Activated CD8-positive, alpha-beta T cell treated with anti-CD3 and anti-CD28 coated beads, Interleukin-2, amount 10 ng/mL, durations not matched to agents 7 days and 5 days (primary cell): ENCODE measurements around the gene ARHGDIB. TPM values are rescaled to one million over a fixed set of nuclear protein-coding genes. Genes with fewer than 3 reads are reported as not detected.

ENCODE experiments used
- ATAC-seq: fragments of 150-1000 bp; cut with Tn5 transposase; one replicate; pipeline ENCODE4 v1.10.0; 2021; ENCODE audit warnings: moderate library complexity
- CTCF ChIA-PET: fragments of 350-600 bp; sonication (Branson Sonifier 250); formaldehyde crosslinking; loops from one replicate; lab custom pipeline; 2021; ENCODE audit warnings: antibody characterized with exemption; lab: Charles Lee
- POLR2A ChIA-PET: fragments of 350-600 bp; sonication (Branson Sonifier 250); formaldehyde crosslinking; loops from one replicate; lab custom pipeline; 2021; ENCODE audit warnings: antibody characterized with exemption; lab: Charles Lee
- DNase-seq: peaks from one replicate; pipeline ENCODE4 v3.0.0-alpha.2; 2020
- H3K27ac Mint-ChIP-seq: one replicate; pipeline ENCODE4 v1.8.0; 2021; ENCODE audit warnings: mild to moderate bottlenecking, mixed read lengths
- H3K27me3 Mint-ChIP-seq: one replicate; pipeline ENCODE4 v1.8.0; 2021; ENCODE audit warnings: low read depth, mixed read lengths
- H3K36me3 Mint-ChIP-seq: one replicate; pipeline ENCODE4 v1.8.0; 2021; ENCODE audit warnings: low read depth, mixed read lengths
- H3K4me1 Mint-ChIP-seq: one replicate; pipeline ENCODE4 v1.8.0; 2021; ENCODE audit warnings: low read depth, mixed read lengths
- H3K4me3 Mint-ChIP-seq: one replicate; pipeline ENCODE4 v1.8.0; 2021; ENCODE audit warnings: mild to moderate bottlenecking, mixed read lengths
- H3K9me3 Mint-ChIP-seq: one replicate; pipeline ENCODE4 v1.8.0; 2022; ENCODE audit warnings: mixed read lengths; ENCODE audit not compliant: insufficient read depth
- total RNA-seq, 2 experiments: library from RNA; stranded (reverse); gene quantifications; one replicate each; pipeline ENCODE4 v1.2.3, GENCODE V29; 2021

ARHGDIB gene
- total RNA-seq, 2 experiments from 2014 or later: 1,528 to 1,576 TPM

- H3K9me3 Mint-ChIP-seq: no peaks in the 10 kb centered on the region
- H3K27me3 Mint-ChIP-seq: no peaks in the 10 kb centered on the region
- peaks cover 78% of the 10 kb centered on the region for H3K36me3 Mint-ChIP-seq
- DNase-seq (no peak), ATAC-seq (no peak)
- ChIA-PET CTCF (interaction anchor here (1.2 to 2.0 kb wide), 3 partner anchors 9 to 575 kb away, joined by 3 to 7 read pairs (median 5); no protein-coding TSS in a partner anchor), POLR2A (interaction anchor here (0.6 to 10.5 kb wide), 5 partner anchors 9 to 185 kb away, joined by 3 to 175 read pairs (median 8); a partner anchor contains a TSS)
- H3K27ac Mint-ChIP-seq: peak overlapping the region; percentile 95
- peaks cover 44% of the 10 kb centered on the region for H3K4me1 Mint-ChIP-seq
- peak overlapping the region; percentile 98 for H3K4me3 Mint-ChIP-seq
Observed at GRCh38 chr12:14957551-14958168, 3.7 kb downstream of the ARHGDIB start.

- CTCF ChIA-PET: interaction anchor here (1.2 to 1.7 kb wide), 3 partner anchors 26 to 576 kb away, joined by 3 to 6 read pairs (median 5); no protein-coding TSS in a partner anchor
- DNase-seq: no peak
- H3K27ac Mint-ChIP-seq: peak overlapping the region; percentile 81
- peaks cover 85% of the 10 kb centered on the region for H3K36me3 Mint-ChIP-seq
- POLR2A ChIA-PET: interaction anchor here (0.7 to 10.5 kb wide), 4 partner anchors 8 to 185 kb away, joined by 3 to 175 read pairs (median 20); a partner anchor contains a TSS
- no peak for ATAC-seq
- H3K4me1 Mint-ChIP-seq: peaks cover 51% of the 10 kb centered on the region
- no peaks in the 10 kb centered on the region for H3K9me3 Mint-ChIP-seq
- H3K27me3 Mint-ChIP-seq: no peaks in the 10 kb centered on the region
- peak overlapping the region; percentile 98 for H3K4me3 Mint-ChIP-seq
Observed at GRCh38 chr12:14956905-14957304, 4.5 kb downstream of the ARHGDIB start.

GRCh38 chr12:14956024-14956891 is 5.1 kb downstream of the ARHGDIB start:
- CTCF ChIA-PET: interaction anchor here (1.2 to 1.7 kb wide), 2 partner anchors 39 to 576 kb away, joined by 3 to 6 read pairs; no protein-coding TSS in a partner anchor
- Mint-ChIP-seq H3K27me3 (no peaks in the 10 kb centered on the region), H3K27ac (peak overlapping the region; percentile 81), H3K4me1 (peaks cover 58% of the 10 kb centered on the region), H3K9me3 (no peaks in the 10 kb centered on the region), H3K36me3 (peaks cover 90% of the 10 kb centered on the region), H3K4me3 (peak overlapping the region; percentile 98)
- DNase-seq: peak; percentile 51
- no peak for ATAC-seq
- POLR2A ChIA-PET: interaction anchor here (0.7 to 10.5 kb wide), 5 partner anchors 8 to 184 kb away, joined by 3 to 175 read pairs (median 8); a partner anchor contains a TSS

- peaks cover 88% of the 10 kb centered on the region for H3K36me3 Mint-ChIP-seq
- H3K27me3 Mint-ChIP-seq: no peaks in the 10 kb centered on the region
- ATAC-seq (no peak), DNase-seq (no peak)
- H3K4me3 Mint-ChIP-seq: peak overlapping the region; percentile 75
- peak overlapping the region; percentile 89 for H3K27ac Mint-ChIP-seq
- no peaks in the 10 kb centered on the region for H3K9me3 Mint-ChIP-seq
- POLR2A ChIA-PET: interaction anchor here (0.8 to 2.9 kb wide), 3 partner anchors 8 to 183 kb away, joined by 3 to 18 read pairs (median 6); a partner anchor contains a TSS
- CTCF ChIA-PET: interaction anchor here (0.7 to 2.9 kb wide), 6 partner anchors 9 to 107 kb away, joined by 3 to 12 read pairs (median 4); partner anchors contain the start of gene ERP27
- peaks cover 78% of the 10 kb centered on the region for H3K4me1 Mint-ChIP-seq
Observed at GRCh38 chr12:14954269-14954668, 7.1 kb downstream of the ARHGDIB start.

DNA sequence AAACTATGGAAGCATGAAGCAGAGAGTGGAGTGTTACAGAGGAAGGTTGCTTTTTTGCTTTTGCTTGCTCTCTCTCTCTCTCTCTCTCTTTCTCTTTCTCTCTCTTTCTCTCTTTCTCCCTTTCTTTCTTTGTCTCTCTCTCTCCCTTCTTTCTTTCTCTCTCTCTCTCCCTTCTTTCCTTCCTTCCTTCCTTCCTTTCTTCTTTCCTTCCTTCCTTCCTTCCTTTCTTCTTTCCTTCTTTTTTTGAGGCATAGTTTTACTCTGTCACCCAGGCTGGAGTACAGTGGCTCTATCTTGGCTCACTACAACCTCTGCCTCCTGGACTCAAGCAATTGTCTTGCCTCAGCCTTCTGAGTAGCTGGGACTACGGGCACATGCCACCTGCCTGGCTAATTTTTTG is 7.6 kb downstream of the ARHGDIB start:
- ChIA-PET POLR2A (interaction anchor here (0.8 to 2.9 kb wide), 3 partner anchors 9 to 183 kb away, joined by 3 to 18 read pairs (median 6); a partner anchor contains a TSS), CTCF (interaction anchor here (0.7 to 2.9 kb wide), 6 partner anchors 10 to 106 kb away, joined by 3 to 12 read pairs (median 4); partner anchors contain the start of gene ERP27)
- Mint-ChIP-seq H3K36me3 (peaks cover 88% of the 10 kb centered on the region), H3K27ac (peak overlapping the region; percentile 89), H3K27me3 (no peaks in the 10 kb centered on the region), H3K4me3 (peak overlapping the region; percentile 75), H3K4me1 (peaks cover 83% of the 10 kb centered on the region), H3K9me3 (no peaks in the 10 kb centered on the region)
- DNase-seq (no peak), ATAC-seq (no peak)

DNA sequence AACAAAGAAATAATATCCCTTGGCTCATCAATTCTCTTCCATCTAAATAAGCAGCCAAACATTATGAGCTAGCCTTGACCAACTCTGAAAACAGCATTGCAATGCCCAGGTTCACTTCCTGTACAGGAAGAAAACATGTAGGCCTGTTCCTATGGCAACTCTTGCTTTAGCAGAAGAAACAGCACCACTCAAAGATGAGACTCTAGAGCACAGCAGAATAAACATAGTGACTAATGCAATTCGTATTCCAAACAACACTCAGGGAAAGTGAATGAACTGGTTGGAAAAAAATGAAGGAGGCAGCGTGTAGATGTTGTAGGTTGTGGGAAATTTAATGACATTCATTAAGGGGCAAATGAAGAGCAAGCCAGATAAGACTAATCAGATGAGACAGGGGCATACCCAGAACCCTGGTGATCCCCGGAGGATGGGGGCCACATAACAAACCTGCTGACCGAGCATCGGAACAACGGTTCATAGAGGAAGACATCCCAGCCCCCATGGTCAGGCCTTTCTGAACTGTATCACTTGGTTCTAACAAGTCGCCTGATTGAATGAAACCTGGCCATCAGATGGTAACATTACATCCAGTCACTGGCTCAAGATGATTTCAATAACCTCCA is 9.0 kb downstream of the ARHGDIB start:
- peak; percentile 73 for DNase-seq
- Mint-ChIP-seq H3K36me3 (peaks cover 88% of the 10 kb centered on the region), H3K27me3 (no peaks in the 10 kb centered on the region), H3K4me3 (peak overlapping the region; percentile 75), H3K4me1 (peaks cover 89% of the 10 kb centered on the region), H3K27ac (peak overlapping the region; percentile 93), H3K9me3 (no peaks in the 10 kb centered on the region)
- CTCF ChIA-PET: interaction anchor here (0.9 to 2.9 kb wide), 4 partner anchors 9 to 106 kb away, joined by 3 to 12 read pairs (median 4); partner anchors contain the start of genes ARHGDIB and ERP27
- POLR2A ChIA-PET: interaction anchor here (0.6 to 2.9 kb wide), 5 partner anchors 10 to 182 kb away, joined by 3 to 18 read pairs (median 6); partner anchors contain the start of gene ARHGDIB
- ATAC-seq: peak; percentile 74

DNA sequence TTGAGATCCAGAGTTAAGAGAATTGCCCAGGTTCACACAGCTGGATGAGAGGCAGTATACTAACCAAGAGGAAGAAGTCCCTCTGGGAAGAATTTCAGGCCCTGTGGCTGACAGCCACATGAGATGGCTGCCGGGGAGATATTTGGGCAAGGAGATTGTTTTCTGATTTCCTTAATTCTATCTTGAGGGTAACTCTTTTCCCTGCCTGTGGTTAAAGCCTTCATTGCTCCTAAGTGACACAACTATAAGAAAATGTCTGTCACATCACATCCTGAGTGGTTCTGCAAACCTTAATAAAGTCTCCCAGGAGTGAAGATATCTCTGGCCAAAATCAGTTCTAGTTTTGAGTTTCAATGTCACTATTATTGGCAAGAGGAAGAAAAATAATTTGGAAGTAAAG is 9.6 kb downstream of the ARHGDIB start:
- POLR2A ChIA-PET: interaction anchor here (0.6 to 2.4 kb wide), 4 partner anchors 10 to 181 kb away, joined by 3 to 8 read pairs (median 4); partner anchors contain the start of gene ARHGDIB
- Mint-ChIP-seq H3K4me1 (peaks cover 93% of the 10 kb centered on the region), H3K9me3 (no peaks in the 10 kb centered on the region), H3K27me3 (no peaks in the 10 kb centered on the region), H3K27ac (peak overlapping the region; percentile 93), H3K4me3 (peak overlapping the region; percentile 75), H3K36me3 (peaks cover 88% of the 10 kb centered on the region)
- DNase-seq (no peak), ATAC-seq (no peak)
- CTCF ChIA-PET: interaction anchor here (0.9 to 2.9 kb wide), 4 partner anchors 10 to 105 kb away, joined by 3 to 12 read pairs (median 4); partner anchors contain the start of genes ARHGDIB and ERP27

DNA sequence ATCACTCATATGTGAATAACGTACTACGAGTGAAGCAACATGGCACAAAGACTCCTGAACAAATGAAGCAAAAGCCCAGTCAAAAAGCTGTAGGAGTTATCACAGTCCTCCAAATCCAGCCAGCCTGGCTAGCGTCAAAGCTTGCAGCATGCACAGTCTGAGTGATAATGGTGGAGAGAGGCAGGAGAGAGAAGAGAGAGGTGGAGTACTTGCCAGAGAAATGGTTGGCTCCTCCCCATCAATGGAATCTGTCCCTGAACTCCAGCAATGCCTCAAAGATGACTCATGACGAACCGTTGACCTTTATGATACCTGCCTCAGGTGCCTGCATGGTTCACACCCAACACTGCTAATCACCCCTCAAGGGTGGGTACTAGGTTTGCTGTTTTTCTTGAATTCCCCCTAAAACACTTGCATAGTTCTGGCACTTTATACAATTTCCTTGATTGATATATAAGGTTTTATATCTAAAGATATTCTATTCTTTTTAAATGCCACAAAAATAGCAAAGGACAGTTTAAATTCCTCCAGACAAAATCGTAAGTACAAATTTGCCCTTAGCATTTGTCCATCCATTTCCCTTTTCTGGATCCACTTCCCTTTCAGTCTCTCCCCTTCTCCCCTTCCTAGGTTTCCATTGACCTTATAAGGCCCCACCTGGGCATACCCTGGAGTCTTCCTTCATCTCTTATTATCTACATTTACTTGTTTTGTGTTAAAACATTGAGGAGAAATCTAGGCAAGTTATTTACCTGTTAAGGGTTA is 10.2 kb downstream of the ARHGDIB start:
- no peak for DNase-seq
- CTCF ChIA-PET: interaction anchor here (1.4 kb wide), 1 partner anchor 10 kb away, joined by 3 read pairs; no protein-coding TSS in a partner anchor
- Mint-ChIP-seq H3K27ac (peak overlapping the region; percentile 93), H3K27me3 (no peaks in the 10 kb centered on the region), H3K36me3 (peaks cover 88% of the 10 kb centered on the region), H3K9me3 (no peaks in the 10 kb centered on the region), H3K4me1 (peaks cover 94% of the 10 kb centered on the region), H3K4me3 (peak overlapping the region; percentile 75)
- POLR2A ChIA-PET: interaction anchor here (1.0 to 2.4 kb wide), 4 partner anchors 9 to 180 kb away, joined by 3 to 9 read pairs (median 8); partner anchors contain the start of gene ARHGDIB
- ATAC-seq: peak; percentile 2

- peaks cover 94% of the 10 kb centered on the region for H3K4me1 Mint-ChIP-seq
- no peaks in the 10 kb centered on the region for H3K27me3 Mint-ChIP-seq
- ChIA-PET POLR2A (interaction anchor here (1.0 to 2.4 kb wide), 4 partner anchors 9 to 180 kb away, joined by 3 to 9 read pairs (median 8); partner anchors contain the start of gene ARHGDIB), CTCF (interaction anchor here (1.4 kb wide), 1 partner anchor 9 kb away, joined by 3 read pairs; no protein-coding TSS in a partner anchor)
- DNase-seq: no peak
- peak overlapping the region; percentile 93 for H3K27ac Mint-ChIP-seq
- peak overlapping the region; percentile 76 for H3K4me3 Mint-ChIP-seq
- no peak for ATAC-seq
- H3K9me3 Mint-ChIP-seq: no peaks in the 10 kb centered on the region
- peaks cover 89% of the 10 kb centered on the region for H3K36me3 Mint-ChIP-seq
Observed at GRCh38 chr12:14950421-14950820, 11.0 kb downstream of the ARHGDIB start.

GRCh38 chr12:14949631-14950030 is 11.8 kb downstream of the ARHGDIB start:
- Mint-ChIP-seq H3K4me1 (peaks cover 93% of the 10 kb centered on the region), H3K9me3 (no peaks in the 10 kb centered on the region), H3K27ac (peak overlapping the region; percentile 93), H3K4me3 (peak overlapping the region; percentile 76), H3K27me3 (no peaks in the 10 kb centered on the region), H3K36me3 (peaks cover 94% of the 10 kb centered on the region)
- CTCF ChIA-PET: interaction anchor here (1.8 to 2.2 kb wide), 2 partner anchors 9 to 104 kb away, joined by 5 to 7 read pairs; no protein-coding TSS in a partner anchor
- DNase-seq (no peak), ATAC-seq (no peak)
- POLR2A ChIA-PET: interaction anchor here (1.8 to 2.9 kb wide), 4 partner anchors 9 to 179 kb away, joined by 6 to 31 read pairs (median 12); partner anchors contain the start of gene ARHGDIB
